HG03378 (cell line): ENCODE data around the gene CLINT1.

Experiments
- ATAC-seq: cut with Tn5 transposase; IDR thresholded peaks from one replicate; pipeline ENCODE4 v1.9.1; 2021; ENCODE audit warnings: mild to moderate bottlenecking, moderate library complexity; ENCODE audit not compliant: unreplicated experiment

CLINT1 gene

GRCh38 chr5:157766442-157766841, 92.5 kb downstream of the CLINT1 start:
- no peak for ATAC-seq

GRCh38 chr5:157764531-157764930, 94.4 kb downstream of the CLINT1 start:
- no peak for ATAC-seq

GRCh38 chr5:157761690-157762621, 97.0 kb downstream of the CLINT1 start:
- ATAC-seq = peak; percentile 67

- ATAC-seq = no peak
Measured at GRCh38 chr5:157758706-157759105, 100.2 kb downstream of the CLINT1 start.

GRCh38 chr5:157756122-157756521, 102.8 kb downstream of the CLINT1 start:
- ATAC-seq = no peak

GRCh38 chr5:157750320-157750719, 108.6 kb downstream of the CLINT1 start:
- ATAC-seq = no peak

- ATAC-seq = no peak
Measured at GRCh38 chr5:157749462-157749799, 109.5 kb downstream of the CLINT1 start.

GRCh38 chr5:157748760-157749461, 110.0 kb downstream of the CLINT1 start:
- ATAC-seq = no peak

GRCh38 chr5:157747766-157748700, 110.9 kb downstream of the CLINT1 start:
- ATAC-seq = no peak

GRCh38 chr5:157747173-157747740, 111.7 kb downstream of the CLINT1 start:
- ATAC-seq = no peak

GRCh38 chr5:157745041-157745456, 113.9 kb downstream of the CLINT1 start:
- ATAC-seq = no peak

- ATAC-seq = no peak
Measured at GRCh38 chr5:157744051-157745011, 114.6 kb downstream of the CLINT1 start.

GRCh38 chr5:157743163-157744050, 115.5 kb downstream of the CLINT1 start, which contains the start of gene LSM11:
Gene LSM11 (plus strand): TSS chr5:157743712. CDS start chr5:157743751, 39 bp downstream.
- peak; percentile 75 for ATAC-seq

- no peak for ATAC-seq
Measured at GRCh38 chr5:157741131-157741530, 117.8 kb downstream of the CLINT1 start.

- ATAC-seq = no peak
Measured at GRCh38 chr5:157740229-157740610, 118.7 kb downstream of the CLINT1 start.

- no peak for ATAC-seq
Measured at GRCh38 chr5:157739388-157740228, 119.3 kb downstream of the CLINT1 start.

- ATAC-seq = no peak
Measured at GRCh38 chr5:157735991-157736390, 123.0 kb downstream of the CLINT1 start.
